ENCODE measurements around the gene ANK2.

GRCh38 chr4:113375964-113376666 is 326.7 kb downstream of the ANK2 start:
- no peak for TF ChIP-seq CTCF (IDR thresholded peaks at IDR 0.05)
- no peak for TF ChIP-seq POLR2A (IDR thresholded peaks at IDR 0.05)

Data from thyroid gland (tissue), 4 donors.